ENCODE measurements around the gene AFG1L.

AFG1L gene

DNA sequence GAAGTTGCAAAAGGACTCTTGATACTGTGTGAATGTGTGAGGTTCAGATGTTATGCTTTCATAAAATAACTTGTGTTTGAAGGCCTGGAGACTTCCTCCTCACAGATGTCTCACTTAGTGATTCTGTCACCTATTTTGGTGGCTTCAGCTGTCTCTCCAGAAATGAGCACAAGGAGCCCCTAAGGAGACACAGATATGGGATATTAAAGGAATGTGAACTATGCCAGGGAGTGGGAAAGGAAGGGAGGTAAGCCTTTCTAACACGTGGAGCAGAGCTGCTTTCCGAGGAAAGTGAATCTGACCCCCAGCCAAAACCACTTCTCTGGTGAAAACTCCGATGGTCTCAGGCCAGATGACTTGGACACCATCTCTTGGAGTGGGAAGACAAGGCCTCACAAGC, 255.4 kb downstream of the AFG1L start:
- no peaks in the 10 kb centered on the region for H3K79me2 ChIP-seq (ENCODE audit: insufficient read depth, low read length)

DNA sequence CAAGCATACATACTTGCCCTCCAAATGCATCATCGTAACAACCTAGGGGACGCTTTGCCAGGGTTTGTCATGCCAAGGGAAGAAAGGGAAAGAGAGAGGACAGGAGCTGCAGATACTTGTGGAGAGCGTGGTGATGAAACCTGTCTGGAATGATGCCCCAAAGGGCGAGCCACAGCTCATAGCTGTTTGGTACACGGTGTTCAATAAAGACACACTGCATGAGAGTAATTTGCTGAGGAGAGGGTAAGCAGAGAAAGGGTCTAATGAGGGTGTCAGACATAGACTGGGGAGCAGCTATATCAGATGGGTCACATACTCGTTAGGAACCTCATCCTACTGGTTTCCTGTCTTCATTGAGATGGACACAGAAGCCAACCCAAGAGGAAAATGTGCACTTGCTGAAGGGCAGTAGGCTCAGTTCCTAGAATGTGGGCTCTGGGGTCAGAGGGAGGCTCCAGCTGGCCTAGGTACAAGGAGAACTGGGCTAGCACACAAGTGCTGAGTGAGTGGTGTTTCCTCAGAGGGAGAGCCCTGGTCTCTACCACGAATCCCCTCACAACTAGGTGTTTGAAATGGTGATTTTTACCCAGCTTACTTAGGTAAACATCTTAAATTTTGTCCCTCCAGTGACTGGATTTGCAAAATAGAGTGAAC, 260.7 kb downstream of the AFG1L start:
- H3K9me3 ChIP-seq (ENCODE audit: insufficient read depth, low read depth, low read length), result no peaks in the 10 kb centered on the region
- no peak overlapping the region for H2AFZ ChIP-seq (ENCODE audit: low read length)

More for the DNA sequence above, 255.4 kb downstream of the AFG1L start:
- Histone ChIP-seq H2AFZ (ENCODE audit: low read length) (no peak overlapping the region), H3K27me3 (ENCODE audit: insufficient read depth, low read length, poor library complexity, severe bottlenecking) (no peaks in the 10 kb centered on the region), H4K20me1 (ENCODE audit: insufficient read depth, low read length, poor library complexity, severe bottlenecking) (no peaks in the 10 kb centered on the region), H3K4me2 (ENCODE audit: low read depth, low read length, poor library complexity, severe bottlenecking) (no peak overlapping the region), H3K9ac (ENCODE audit: low read depth, low read length, poor library complexity, severe bottlenecking) (no peak overlapping the region), H3K9me3 (ENCODE audit: insufficient read depth, low read depth, low read length) (no peaks in the 10 kb centered on the region), H3K4me3 (ENCODE audit: low read length, poor library complexity, severe bottlenecking) (no peak overlapping the region), H3F3A (ENCODE audit: low read depth) (no peaks in the 10 kb centered on the region), H3K9me2 (replicated peaks; ENCODE audit: low read depth, low read length) (no peaks in the 10 kb centered on the region), H3K36me3 (ENCODE audit: insufficient read depth, low read length) (no peaks in the 10 kb centered on the region), H3K4me1 (ENCODE audit: insufficient read depth, low read length, poor library complexity, severe bottlenecking) (peaks cover 18% of the 10 kb centered on the region)
- TF ChIP-seq, protein P1, sequence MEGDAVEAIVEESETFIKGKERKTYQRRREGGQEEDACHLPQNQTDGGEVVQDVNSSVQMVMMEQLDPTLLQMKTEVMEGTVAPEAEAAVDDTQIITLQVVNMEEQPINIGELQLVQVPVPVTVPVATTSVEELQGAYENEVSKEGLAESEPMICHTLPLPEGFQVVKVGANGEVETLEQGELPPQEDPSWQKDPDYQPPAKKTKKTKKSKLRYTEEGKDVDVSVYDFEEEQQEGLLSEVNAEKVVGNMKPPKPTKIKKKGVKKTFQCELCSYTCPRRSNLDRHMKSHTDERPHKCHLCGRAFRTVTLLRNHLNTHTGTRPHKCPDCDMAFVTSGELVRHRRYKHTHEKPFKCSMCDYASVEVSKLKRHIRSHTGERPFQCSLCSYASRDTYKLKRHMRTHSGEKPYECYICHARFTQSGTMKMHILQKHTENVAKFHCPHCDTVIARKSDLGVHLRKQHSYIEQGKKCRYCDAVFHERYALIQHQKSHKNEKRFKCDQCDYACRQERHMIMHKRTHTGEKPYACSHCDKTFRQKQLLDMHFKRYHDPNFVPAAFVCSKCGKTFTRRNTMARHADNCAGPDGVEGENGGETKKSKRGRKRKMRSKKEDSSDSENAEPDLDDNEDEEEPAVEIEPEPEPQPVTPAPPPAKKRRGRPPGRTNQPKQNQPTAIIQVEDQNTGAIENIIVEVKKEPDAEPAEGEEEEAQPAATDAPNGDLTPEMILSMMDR (conservative IDR thresholded peaks at IDR 0.05; ENCODE audit: low read length), result no peak
- no peak for TF ChIP-seq EZH2phosphoT487 (IDR thresholded peaks at IDR 0.05; ENCODE audit: borderline replicate concordance)

DNA sequence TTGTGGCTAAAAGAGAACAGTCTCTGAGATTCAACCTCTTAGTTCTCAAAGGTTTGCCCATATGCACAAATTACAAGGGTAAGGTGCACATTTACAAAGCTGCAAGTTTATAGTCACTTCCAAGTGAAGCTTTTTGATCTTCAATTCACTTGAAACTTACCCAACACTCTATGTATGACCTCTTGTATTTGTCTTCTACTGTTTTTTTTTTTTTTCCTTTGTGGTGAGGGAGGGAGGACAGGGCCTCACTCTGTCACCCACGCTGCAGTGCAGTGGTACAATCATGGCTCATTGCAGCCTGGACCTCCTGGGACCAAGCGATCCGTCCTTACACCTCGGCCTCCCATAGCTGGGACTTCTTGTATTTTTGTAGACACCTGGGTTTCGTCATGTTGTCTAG, 261.4 kb downstream of the AFG1L start:
- no peak for TF ChIP-seq EZH2phosphoT487 (IDR thresholded peaks at IDR 0.05; ENCODE audit: borderline replicate concordance)
- TF ChIP-seq, protein P1 (conservative IDR thresholded peaks at IDR 0.05; ENCODE audit: low read length), result no peak
- Histone ChIP-seq H3F3A (ENCODE audit: low read depth) (no peaks in the 10 kb centered on the region), H3K27me3 (ENCODE audit: insufficient read depth, low read length, poor library complexity, severe bottlenecking) (no peaks in the 10 kb centered on the region), H3K4me2 (ENCODE audit: low read depth, low read length, poor library complexity, severe bottlenecking) (no peak overlapping the region), H3K9ac (ENCODE audit: low read depth, low read length, poor library complexity, severe bottlenecking) (peak overlapping the region; percentile 82), H3K9me3 (ENCODE audit: insufficient read depth, low read depth, low read length) (no peaks in the 10 kb centered on the region), H3K79me2 (ENCODE audit: insufficient read depth, low read length) (peaks cover 17% of the 10 kb centered on the region; the same call in 1 of the 2 replicates), H3K9me2 (replicated peaks; ENCODE audit: low read depth, low read length) (no peaks in the 10 kb centered on the region), H4K20me1 (ENCODE audit: insufficient read depth, low read length, poor library complexity, severe bottlenecking) (peaks cover 8% of the 10 kb centered on the region), H2AFZ (ENCODE audit: low read length) (no peak overlapping the region), H3K4me3 (ENCODE audit: low read length, poor library complexity, severe bottlenecking) (no peak overlapping the region), H3K4me1 (ENCODE audit: insufficient read depth, low read length, poor library complexity, severe bottlenecking) (peaks cover 20% of the 10 kb centered on the region), H3K36me3 (ENCODE audit: insufficient read depth, low read length) (no peaks in the 10 kb centered on the region)

More for the DNA sequence above, 260.7 kb downstream of the AFG1L start:
- Histone ChIP-seq H3K79me2 (ENCODE audit: insufficient read depth, low read length) (peaks cover 14% of the 10 kb centered on the region; the same call in 1 of the 2 replicates), H3K4me1 (ENCODE audit: insufficient read depth, low read length, poor library complexity, severe bottlenecking) (peaks cover 20% of the 10 kb centered on the region), H3F3A (ENCODE audit: low read depth) (no peaks in the 10 kb centered on the region), H3K9me2 (replicated peaks; ENCODE audit: low read depth, low read length) (no peaks in the 10 kb centered on the region), H3K9ac (ENCODE audit: low read depth, low read length, poor library complexity, severe bottlenecking) (no peak overlapping the region), H3K27me3 (ENCODE audit: insufficient read depth, low read length, poor library complexity, severe bottlenecking) (no peaks in the 10 kb centered on the region), H4K20me1 (ENCODE audit: insufficient read depth, low read length, poor library complexity, severe bottlenecking) (peaks cover 6% of the 10 kb centered on the region), H3K4me3 (ENCODE audit: low read length, poor library complexity, severe bottlenecking) (no peak overlapping the region), H3K4me2 (ENCODE audit: low read depth, low read length, poor library complexity, severe bottlenecking) (no peak overlapping the region), H3K36me3 (ENCODE audit: insufficient read depth, low read length) (no peaks in the 10 kb centered on the region)
- TF ChIP-seq, protein P1 (conservative IDR thresholded peaks at IDR 0.05; ENCODE audit: low read length), result no peak
- TF ChIP-seq EZH2phosphoT487 (IDR thresholded peaks at IDR 0.05; ENCODE audit: borderline replicate concordance), result no peak

Data from Loucy (cell line).